HG03135 (cell line): ENCODE measurements around the gene ANO8.

Experiments used
- ATAC-seq: cut with Tn5 transposase; IDR thresholded peaks from one replicate; pipeline ENCODE4 v1.9.1; 2021; ENCODE audit warnings: mild to moderate bottlenecking, moderate library complexity; ENCODE audit not compliant: unreplicated experiment

The ANO8 gene

DNA sequence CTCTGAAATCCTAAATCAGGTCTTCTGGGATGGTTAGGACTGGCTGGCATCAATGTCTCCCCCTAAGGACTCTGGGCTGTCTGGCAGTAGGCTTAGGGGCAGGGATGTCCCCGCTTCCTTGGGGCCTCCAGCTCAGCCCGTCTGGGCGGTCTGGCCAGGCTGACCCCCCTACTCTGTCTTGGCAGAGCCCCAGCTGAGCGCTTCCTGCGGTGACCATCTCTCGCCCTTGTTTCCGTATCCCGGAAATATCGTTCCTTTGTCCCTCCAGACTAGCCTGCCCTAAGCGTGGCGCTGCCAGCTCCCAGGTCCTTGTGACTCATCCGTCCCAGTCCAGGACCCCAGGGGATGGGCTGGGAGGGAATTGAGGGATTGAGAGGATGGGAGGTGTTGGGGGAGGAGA, 14.0 kb upstream of the ANO8 start:
- ATAC-seq, result no peak

DNA sequence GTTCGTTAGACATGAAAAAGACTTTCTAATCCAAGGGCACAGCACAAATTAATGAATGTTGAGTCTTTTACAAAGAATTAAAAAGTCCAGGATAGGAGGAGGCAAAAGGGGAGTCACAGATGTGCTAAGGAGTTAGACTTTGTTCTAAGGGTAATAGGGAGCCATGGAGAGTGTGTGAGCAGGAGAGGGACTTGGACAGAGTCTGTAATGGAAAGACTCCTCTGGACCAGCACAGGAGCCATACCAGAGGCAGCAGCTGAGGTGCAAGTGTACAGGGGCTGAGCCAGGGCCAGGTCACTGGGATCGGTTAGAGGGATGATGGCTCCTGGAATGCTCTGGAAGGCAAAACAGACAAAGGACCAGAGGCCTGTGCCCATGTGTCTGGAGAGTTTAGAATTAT, 13.2 kb upstream of the ANO8 start:
- no peak for ATAC-seq

DNA sequence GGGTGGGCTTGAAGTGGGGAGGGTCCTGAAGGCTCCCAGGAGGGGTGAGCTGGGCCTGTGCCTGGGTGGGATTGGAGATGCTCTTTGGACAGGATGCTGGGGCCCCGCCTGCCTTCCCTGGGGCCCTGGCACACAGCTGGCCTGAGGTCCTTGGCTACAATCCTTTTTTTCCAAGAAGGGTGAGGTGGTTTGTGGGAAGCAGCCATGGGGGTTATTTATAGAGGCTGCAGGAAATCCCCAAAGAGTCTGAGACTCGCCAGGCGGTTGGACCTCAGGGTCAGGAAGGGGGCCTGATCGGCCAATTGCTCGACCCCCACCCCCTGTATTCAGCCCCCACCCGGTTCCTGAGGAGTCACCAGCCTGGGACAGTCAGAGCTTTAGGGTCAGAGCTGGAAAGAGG, 12.7 kb upstream of the ANO8 start:
- ATAC-seq, result no peak

DNA sequence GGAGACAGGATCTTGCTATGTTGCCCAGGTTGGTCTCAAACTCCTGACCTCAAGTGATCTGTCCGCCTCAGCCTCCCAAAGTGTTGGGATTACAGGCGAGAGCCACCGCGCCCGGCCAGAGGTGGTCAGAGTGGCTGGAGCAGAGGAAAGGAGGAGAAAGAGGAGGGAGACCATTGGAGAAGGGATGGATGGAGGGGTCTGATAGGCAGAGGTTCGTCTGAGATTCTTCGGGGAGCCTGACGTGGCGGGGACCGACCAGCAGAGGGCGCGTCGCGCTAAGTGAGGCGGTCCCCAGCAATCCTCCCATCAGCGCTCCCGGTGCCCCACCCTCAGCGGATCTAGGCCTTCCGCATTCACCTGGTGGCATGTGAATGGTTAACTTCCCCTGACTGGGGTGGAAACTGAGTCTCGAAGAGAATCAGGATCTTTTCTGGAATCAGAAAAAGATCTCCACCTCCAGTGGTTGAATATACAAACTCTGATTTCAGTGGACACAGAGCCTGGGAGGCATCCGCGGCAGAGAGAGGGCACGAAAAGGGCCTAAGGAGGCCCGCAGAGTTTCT, 11.5 kb upstream of the ANO8 start:
- no peak for ATAC-seq

DNA sequence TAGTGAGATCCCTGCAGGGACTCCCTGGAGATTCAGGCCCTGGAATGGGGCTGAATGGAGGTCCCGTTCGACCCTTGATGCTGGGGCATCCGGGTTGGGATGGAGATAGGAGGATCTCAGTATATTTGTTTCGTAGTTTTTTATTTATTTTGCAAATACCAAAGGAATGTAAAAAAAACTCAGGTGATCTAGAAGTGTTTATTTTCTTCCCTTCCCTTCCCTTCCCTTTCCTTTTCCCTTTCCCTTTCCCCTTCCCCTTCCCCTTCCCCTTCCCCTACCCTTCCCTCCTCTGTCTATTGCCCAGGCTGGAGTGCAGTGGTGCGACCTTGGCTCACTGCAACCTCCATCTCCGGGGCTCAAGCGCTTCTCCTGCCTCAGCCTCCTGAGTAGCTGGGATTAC, 7.2 kb upstream of the ANO8 start:
- ATAC-seq, result no peak

DNA sequence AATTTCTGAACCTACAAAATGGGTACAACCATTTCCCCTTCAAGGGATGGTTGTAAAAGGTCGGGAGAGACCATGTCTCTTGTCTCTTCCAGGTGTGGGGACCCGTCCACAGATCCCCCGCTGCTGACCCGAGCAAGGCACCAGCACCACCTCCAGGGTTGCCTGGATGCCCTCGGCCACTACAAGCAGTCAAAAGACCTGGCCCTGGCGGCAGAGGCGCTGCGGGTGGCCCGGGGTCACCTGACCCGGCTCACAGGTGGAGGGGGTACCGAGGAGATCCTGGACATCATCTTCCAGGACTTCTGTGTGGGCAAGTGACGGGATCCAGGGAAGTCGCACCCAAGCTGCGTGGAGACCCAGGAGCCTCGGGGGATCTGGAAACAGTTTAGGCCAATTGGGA, 6.7 kb upstream of the ANO8 start:
- no peak for ATAC-seq

DNA sequence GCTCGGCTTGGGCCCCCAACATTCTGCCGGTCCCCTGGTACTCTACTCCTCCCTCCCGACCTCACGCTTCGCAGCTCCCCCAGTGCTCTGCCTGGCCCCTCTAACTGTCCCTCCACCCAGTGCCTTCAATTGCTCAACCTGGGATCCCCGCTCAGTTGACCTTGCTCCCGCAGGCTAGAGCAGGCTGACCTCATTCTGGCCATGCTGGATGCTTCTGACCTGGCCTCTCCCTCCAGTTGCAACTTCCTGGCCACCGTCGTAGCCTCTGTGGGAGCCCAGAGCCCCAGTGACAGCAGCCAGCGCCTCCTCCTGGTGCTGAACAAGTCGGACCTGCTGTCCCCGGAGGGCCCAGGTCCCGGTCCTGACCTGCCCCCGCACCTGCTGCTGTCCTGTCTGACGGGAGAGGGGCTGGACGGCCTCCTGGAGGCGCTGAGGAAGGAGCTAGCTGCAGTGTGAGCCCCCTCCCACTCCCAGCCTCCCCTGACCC, 6.3 kb upstream of the ANO8 start:
- ATAC-seq, result no peak

DNA sequence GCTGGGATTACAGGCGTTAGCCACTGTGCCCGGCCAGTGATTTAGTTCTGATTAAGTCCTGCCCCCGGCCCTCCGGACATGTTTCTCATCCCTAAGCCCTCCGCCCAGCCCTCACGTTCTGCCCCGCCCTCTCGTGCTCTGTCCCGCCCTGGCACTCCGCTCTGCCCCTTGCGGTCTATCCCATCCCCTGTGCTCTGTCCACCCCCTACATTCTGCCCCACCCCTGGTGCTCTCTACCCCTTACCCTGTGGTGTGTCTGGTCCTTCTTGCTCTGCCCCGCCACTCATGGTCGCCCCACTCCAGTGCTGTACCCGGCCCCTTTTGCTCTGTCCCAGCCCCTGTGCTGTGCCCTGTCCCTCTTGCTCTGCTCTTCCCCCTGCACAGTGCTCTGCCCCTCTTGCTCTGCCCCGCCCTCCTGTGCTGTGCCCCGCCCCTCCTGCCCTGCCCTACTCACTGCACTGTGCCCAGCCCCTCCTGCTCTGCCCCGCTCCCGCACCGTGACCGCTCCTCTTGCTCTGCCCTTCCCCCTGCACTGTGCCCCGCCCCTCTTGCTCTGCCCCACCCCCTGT, 5.7 kb upstream of the ANO8 start:
- ATAC-seq, result no peak

DNA sequence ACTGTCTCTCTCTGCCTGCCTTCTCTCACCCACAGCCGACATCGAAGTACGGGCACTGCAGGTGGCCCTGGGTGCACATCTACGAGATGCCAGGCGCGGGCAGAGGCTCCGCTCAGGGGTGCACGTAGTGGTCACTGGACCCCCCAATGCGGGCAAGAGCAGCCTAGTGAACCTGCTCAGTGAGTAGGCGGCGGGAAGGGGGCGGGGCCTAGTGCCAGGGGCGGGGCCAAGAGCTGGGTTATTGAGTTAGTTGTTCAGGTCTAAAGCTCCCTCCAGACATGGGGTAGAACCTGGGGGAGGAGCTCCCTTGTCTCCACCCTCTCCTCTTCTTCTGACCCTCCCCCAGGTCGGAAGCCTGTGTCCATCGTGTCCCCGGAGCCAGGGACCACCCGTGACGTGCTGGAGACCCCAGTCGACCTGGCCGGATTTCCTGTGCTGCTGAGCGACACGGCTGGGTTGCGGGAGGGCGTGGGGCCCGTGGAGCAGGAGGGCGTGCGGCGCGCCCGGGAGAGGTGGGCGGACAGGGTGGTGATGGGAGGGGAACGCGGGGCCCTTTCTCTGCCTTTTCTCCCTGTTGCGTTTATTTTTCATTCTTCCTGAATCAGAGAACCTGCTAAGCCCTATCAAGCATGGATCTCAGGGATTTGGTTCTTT, 4.6 kb upstream of the ANO8 start:
- no peak for ATAC-seq

DNA sequence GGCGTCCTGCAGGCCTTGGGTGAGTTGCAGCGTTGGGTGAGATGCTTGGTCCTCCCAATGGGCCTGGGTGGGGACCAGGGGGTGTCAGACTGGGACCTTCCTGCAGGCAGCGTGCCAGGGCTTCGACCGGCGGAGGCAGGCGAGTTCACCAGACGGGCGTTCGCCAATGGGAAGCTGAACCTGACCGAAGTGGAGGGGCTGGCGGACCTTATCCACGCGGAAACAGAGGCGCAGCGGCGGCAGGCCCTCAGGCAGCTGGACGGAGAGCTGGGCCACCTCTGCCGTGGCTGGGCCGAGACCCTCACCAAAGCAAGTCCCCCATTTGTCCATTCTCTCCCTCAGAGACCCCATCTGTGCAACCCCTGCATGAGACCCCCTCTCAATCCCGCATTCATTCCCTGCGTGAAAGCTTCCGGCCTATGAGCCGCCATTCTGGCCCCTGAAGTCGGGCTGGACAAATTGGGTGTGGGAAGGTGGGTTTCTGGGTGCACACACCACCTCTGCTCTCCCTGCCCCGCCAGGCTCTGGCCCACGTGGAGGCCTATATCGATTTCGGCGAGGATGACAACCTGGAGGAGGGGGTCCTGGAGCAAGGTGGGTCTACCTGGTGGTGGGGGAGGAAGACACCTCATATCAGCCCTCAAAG, 3.9 kb upstream of the ANO8 start:
- ATAC-seq, result no peak

DNA sequence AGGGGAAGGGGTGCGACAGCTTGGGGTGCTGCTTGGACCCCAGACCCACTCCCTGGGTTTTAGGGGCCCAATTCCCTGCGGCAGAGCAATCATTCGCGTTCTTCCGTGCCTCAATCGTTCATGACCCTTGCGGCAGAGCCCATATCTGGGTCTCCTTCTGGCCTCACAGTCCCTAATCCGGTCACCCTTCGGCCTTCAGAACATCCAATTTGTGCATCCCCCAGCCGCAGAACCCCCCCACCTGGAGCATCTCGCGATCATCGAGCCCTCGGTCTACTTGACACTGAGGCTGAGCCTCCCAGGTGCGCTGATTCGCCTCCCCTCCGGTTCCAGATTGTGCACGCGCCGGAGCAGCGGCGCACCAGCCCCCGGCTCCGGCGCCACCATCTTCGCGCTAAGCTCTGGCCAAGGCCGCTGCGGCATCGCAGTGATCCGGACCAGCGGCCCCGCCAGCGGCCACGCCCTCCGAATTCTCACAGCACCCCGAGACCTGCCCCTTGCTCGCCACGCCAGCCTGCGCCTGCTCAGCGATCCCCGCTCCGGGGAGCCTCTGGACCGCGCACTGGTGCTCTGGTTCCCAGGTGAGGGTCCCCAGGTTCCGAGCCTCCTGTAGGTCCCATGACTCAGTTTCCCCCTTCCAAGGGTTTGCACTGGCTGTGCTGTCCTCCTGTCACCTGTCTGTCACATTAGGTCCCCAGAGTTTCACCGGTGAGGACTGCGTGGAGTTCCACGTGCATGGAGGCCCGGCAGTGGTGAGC, 3.2 kb upstream of the ANO8 start:
- no peak for ATAC-seq

DNA sequence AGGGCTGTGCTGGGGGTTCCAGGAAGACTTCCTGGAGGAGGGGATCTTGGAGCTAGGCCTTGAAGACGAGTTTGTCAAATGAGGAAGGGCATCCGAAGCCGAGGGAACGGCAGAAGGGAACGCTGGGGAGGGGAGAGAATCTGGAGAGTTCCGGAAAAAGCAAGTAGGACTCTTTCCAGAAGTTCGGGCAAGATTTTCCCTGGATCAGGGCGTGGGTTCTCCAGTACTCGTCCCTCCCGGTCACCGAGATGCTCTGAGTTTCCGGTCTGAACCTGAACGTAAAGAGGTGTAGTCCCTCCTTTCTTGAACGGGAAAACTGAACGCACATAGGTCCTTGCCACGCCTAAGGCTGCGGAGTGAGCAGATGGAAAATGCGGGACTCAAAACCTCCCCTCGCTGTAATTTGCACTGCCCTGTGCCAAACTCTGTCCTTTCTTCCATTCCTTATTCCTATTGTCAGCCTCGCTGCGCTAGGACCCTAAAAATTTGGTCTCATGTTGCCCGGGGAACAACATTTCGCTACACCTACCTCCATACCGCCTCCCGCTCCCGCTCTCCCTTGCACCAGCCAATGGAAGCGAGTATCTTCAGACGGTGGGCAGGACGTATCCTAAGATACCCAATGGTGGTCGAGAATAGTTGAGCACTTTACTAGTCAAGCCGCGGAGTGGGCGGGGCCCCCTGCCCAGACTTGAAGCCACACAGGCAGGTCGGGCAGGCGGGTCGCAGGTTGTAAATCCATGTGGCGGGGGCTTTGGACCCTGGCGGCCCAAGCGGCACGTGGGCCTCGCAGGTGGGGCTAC, 2.4 kb upstream of the ANO8 start, which contains the start of gene GTPBP3:
GTPBP3 (plus strand) TSS at position 682 of the 803 bp plus-strand sequence; CDS start at position 741, 59 bp downstream.
- peak; percentile 70 for ATAC-seq

DNA sequence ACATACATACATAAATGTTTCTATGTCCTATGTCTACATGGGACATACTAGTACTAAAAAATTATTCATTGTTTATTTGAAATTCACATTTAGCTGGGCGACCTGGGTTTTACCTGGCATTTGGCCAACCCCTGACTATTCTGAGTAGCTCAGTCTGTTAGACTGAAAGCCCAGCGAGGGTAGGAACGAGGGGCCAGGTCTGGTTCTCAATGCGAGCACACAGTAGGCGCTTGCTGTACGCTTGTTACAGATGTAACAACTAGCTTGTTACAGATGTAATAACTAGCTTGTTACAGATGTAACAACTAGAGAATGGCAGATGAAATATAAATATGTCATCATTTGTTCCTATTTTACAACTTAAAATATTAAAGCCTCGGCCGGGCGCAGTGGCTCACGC, 920 bp upstream of the ANO8 start:
- no peak for ATAC-seq

DNA sequence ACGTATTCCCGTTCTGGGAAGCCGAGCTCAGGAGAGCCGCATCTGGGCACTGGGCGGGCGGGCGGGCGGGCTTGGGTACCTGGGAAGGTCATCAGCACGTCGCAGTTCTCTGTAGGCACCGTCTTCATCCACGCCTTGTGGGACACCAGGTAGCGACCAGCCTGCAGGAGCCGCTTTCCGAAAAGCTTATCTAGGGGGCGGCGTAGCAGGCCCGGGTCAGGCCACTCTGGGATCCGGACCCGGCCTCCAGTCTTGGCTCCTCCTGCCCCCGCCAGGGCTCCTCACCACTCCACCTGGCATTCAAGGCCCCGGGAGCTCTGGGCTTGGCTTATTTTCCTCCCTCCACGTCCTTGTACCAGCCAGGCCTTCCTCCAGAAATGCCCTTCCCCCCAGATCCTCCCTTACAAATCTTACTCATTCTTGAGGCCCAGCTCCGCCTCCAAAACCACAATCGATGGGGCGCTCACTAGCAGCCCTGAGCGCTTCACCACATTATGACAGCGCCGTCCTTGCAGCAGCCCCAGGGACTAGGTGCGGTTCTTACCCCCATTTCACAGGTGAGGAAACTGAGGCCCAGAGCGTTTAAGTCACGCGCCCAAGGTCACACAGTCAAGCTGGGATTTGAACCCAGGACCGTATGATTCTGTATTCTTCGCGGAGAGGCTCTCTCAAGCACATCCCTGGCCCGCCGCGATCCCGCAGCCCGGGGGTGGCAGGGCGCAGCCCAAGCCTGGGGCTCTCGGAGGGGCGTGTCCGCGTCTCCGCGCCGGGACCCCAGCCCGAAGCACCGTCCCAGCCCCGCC, 843 bp downstream of the ANO8 start:
- no peak for ATAC-seq

DNA sequence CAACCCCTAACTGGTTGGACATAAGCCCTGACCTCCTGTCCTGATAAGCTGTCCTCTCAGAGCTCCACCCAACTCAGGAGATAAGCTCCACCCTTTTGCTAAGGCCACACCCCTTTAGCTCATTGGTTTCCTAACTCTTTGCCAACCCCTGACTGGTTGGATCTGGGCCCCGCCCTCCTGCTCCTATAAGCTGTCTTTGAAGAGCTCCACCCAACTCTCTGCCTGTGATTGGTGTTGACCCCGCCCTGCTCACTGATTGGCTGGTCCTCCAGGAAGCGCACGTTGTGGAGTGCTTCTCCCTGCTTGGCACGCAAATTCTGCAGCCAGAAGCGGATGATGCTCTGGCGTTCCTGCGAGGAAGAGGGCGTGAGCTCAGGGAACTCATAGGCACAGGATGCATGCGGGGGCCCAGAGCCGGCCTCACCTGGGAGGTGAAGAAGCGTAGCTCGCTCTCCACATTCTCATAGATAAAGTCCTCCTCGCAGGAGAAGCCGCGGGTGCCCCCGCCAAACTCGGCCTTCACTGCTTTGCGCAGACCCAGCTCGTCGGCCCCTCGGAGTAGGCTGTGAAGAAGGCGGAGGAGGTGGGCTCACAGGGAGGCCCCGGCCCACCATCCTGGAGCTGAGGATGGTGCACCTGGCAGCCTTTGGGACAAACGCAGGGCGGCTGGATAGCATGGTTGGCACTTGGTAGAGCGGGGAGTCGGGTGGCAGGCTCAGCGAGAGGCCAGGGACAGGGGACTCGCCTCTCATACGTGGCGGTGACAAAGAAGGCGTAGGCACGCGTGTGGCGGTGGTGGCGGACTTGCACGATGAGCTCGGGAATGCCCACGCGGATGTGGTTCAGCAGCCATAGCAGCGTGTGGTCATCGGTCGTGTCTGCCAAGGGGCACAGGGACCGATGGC, 1.7 kb downstream of the ANO8 start:
- no peak for ATAC-seq

DNA sequence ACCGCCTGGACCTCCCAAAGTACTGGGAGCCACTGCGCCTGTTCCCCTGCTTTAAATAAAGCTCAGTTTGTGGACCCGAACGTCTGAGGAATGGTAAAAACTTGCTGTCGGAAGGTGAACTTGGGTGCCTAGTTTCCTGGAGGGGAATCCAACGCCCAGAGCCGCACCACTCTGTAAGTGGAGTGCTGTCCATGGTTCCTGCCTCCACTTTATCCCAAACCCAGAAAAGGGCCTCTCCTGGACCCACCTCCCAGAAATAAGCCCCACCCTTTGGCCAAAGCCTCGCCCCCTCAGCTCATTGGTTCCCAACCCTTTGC, 2.3 kb downstream of the ANO8 start:
- no peak for ATAC-seq

DNA sequence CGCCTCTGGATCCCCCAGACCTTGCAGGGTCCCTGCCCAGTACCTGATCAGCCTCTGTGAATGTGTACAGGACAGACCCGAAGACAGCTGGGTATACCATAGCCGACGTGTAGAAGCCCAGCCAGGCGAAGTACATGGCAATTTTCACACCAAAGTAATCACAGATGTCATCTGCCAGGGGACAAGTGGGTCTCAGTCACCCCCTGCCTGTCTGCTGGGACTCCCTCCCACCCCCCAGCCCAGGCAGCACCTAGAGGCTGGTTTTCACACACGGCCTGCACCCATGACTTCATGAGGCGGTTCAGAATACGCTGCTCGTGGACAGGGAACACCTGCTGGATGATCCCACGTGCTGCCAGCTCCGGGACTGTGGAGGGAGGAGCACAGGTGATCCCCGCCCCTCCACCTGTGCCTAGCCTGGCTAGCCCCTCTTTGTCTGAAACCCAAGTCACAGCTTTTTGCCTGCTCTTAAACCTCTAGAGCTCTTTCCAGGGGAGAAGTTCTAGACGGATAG, 3.6 kb downstream of the ANO8 start:
- ATAC-seq, result no peak

DNA sequence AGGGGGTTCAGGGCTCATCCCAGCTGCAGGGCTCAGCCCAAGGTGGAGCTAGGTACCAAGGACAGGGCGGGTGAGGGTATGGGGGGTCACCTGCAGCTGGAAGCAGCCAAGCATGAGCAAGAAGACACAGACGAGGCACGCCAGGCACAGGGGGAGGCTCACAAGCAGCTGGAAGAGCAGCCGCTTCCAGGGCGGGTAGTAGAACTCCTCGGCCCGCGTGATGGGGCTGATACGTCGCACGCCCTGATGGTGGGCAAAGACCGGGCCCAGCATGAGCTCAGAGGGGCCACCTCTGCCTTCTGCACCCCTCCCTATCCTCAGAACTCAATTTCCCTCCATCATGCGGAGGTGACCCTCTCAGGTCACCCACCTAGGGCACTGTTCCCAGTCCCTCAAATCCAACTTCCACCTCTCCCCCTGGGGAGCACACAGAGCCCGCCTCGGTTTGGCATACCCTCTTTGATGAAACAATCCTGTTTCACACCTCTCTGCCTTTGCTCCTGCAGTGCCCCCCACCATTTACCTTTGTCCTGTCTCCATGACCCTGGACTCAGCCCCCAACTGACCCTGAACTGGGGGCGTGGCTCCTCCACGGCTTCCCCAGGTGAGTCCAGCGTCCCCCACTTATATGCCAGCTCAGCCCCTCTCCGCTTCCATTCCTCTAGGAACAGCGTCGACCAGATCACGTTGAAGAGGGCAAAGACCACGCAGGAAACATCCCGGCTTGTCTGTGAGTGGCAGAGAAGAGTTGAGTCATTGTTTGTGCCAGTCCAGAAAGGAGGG, 4.2 kb downstream of the ANO8 start:
- no peak for ATAC-seq
